Left forelimb (tissue), 1 donor: Measurements from ENCODE around the gene SLC25A45.

Experiments
- DNase-seq: peaks from one replicate; pipeline ENCODE4 v3.0.0-alpha.2; 2018; ENCODE audit warnings: low spot score

SLC25A45 gene

GRCh38 chr11:65403607-65404121 lies 21.2 kb upstream of the SLC25A45 start:
- no peak for DNase-seq

GRCh38 chr11:65402790-65403189 lies 20.3 kb upstream of the SLC25A45 start:
- no peak for DNase-seq

- no peak for DNase-seq
Measured at GRCh38 chr11:65401803-65402248, 19.4 kb upstream of the SLC25A45 start.

GRCh38 chr11:65401073-65401802 lies 18.8 kb upstream of the SLC25A45 start:
- DNase-seq, result no peak

GRCh38 chr11:65400307-65401072 lies 18.0 kb upstream of the SLC25A45 start:
- no peak for DNase-seq

GRCh38 chr11:65399845-65400244 lies 17.4 kb upstream of the SLC25A45 start:
- DNase-seq, result no peak

- DNase-seq, result no peak
Measured at GRCh38 chr11:65399249-65399648, 16.8 kb upstream of the SLC25A45 start.

GRCh38 chr11:65398362-65398910 lies 16.0 kb upstream of the SLC25A45 start:
- no peak for DNase-seq

GRCh38 chr11:65396769-65397745 lies 14.6 kb upstream of the SLC25A45 start:
- no peak for DNase-seq

GRCh38 chr11:65395961-65396530 lies 13.6 kb upstream of the SLC25A45 start:
- no peak for DNase-seq

- no peak for DNase-seq
Measured at GRCh38 chr11:65394125-65394536, 11.7 kb upstream of the SLC25A45 start.

GRCh38 chr11:65393513-65394079 lies 11.2 kb upstream of the SLC25A45 start:
- no peak for DNase-seq

- DNase-seq, result no peak
Measured at GRCh38 chr11:65392899-65393298, 10.5 kb upstream of the SLC25A45 start.

- DNase-seq, result no peak
Measured at GRCh38 chr11:65392186-65392829, 9.9 kb upstream of the SLC25A45 start.

GRCh38 chr11:65390996-65391395 lies 8.6 kb upstream of the SLC25A45 start:
- no peak for DNase-seq

GRCh38 chr11:65390099-65390941 lies 7.9 kb upstream of the SLC25A45 start:
- no peak for DNase-seq

GRCh38 chr11:65389294-65389980 lies 7.0 kb upstream of the SLC25A45 start:
- no peak for DNase-seq

GRCh38 chr11:65388731-65389130 lies 6.3 kb upstream of the SLC25A45 start:
- no peak for DNase-seq
